Measurements from ENCODE around the gene CASP1.

- no peak for TF ChIP-seq CTCF (IDR thresholded peaks at IDR 0.05; ENCODE audit: low read depth, low read length, missing input control)
- no peak for TF ChIP-seq REST (IDR thresholded peaks at IDR 0.05)
- no peak for TF ChIP-seq SP1 (IDR thresholded peaks at IDR 0.05)
- TF ChIP-seq MAX (IDR thresholded peaks at IDR 0.05): no peak
Observed at GRCh38 chr11:105003151-105003550, 31.8 kb downstream of the CASP1 start.
